Aorta (tissue), 5 donors: ENCODE results near the gene CIB4. TPM values are rescaled to one million over a fixed set of nuclear protein-coding genes. Genes with fewer than 3 reads are reported as not detected.
A peak's percentile ranks its signal among the peaks of the same experiment; 100 is the strongest.

Experiments
- ATAC-seq: fragments of 200-7000 bp; cut with Tn5 transposase; one replicate; pipeline ENCODE4 v1.9.1; 2022; ENCODE audit warnings: moderate library complexity; ENCODE audit not compliant: low FRiP score
- DNase-seq, 2 donors: peaks; one replicate each; pipeline ENCODE4 v3.0.0-alpha.2; 2020
- H3K27ac ChIP-seq, 2 donors: one replicate each; pipeline ENCODE4 v1.5.1; 2013; ENCODE audit warnings: low read length in 2 of 2, mild to moderate bottlenecking in 2 of 2, moderate library complexity in 2 of 2, control low read depth in 1 of 2, inconsistent platforms in 1 of 2, low read depth in 1 of 2
- H3K27me3 ChIP-seq, 2 donors: one replicate each; pipeline ENCODE4 v1.6.1; 2013; ENCODE audit warnings: control low read depth in 1 of 2, low read length in 1 of 2, mild to moderate bottlenecking in 1 of 2, moderate library complexity in 1 of 2; ENCODE audit not compliant: insufficient read depth in 2 of 2, control insufficient read depth in 1 of 2
- H3K36me3 ChIP-seq, 2 donors: one replicate each; pipeline ENCODE4 v1.6.1; 2013; ENCODE audit warnings: control low read depth in 1 of 2, low read length in 1 of 2, mild to moderate bottlenecking in 1 of 2; ENCODE audit not compliant: insufficient read depth in 2 of 2, control insufficient read depth in 1 of 2
- H3K4me1 ChIP-seq, 2 donors: one replicate each; pipeline ENCODE4 v1.6.1; 2013; ENCODE audit warnings: low read length in 2 of 2, control low read depth in 1 of 2, mild to moderate bottlenecking in 1 of 2, moderate library complexity in 1 of 2; ENCODE audit not compliant: insufficient read depth in 2 of 2, control insufficient read depth in 1 of 2
- H3K4me3 ChIP-seq, 2 donors: one replicate each; pipeline ENCODE4 v1.5.1; 2013; ENCODE audit warnings: low read length in 2 of 2, control low read depth in 1 of 2, mild to moderate bottlenecking in 1 of 2
- H3K9me3 ChIP-seq: one replicate; pipeline ENCODE4 v1.6.1; 2013; ENCODE audit warnings: mild to moderate bottlenecking, low read length; ENCODE audit not compliant: control insufficient read depth
- WGBS, 2 donors: extraction: QIAGEN DNeasy Blood & Tissue Kit; methylation state at CpG; one replicate each; pipeline ENCODE4 v1.1.7; 2013; 5-methylcytosine and 5-hydroxymethylcytosine counted together
- intact Hi-C, 2 donors: fragments of 100-400 bp; cut with DNase I; formaldehyde crosslinking; loops; one replicate each; pipeline versions ENCODE4 v1.14.2 to v1.15.0; 2022
- polyA plus RNA-seq, 2 donors: library from polyadenylated mRNA; stranded (reverse); fragments of 200-250 nt; gene quantifications; one replicate each; pipeline ENCODE4 v1.2.3, GENCODE V29; 2013
- total RNA-seq, 2 donors: library from RNA; stranded (reverse); fragmentation: NEBNext Ultra II Directional; extraction: Animal tissue kit (Norgen Biotek cat#: 25700); gene quantifications; one replicate each; pipeline ENCODE4 v1.2.1, GENCODE V29; 2021
- donor health status: healthy with polysubstance abuse.
- donor health status: Bipolar disorder and iron deficiency.
- donor health status: DM: no; HTN: no; CAD: no.
- donor health status: DM: no; HTN: no; CAD: no.
- donor health status: DM: yes; HTN: yes; CAD: no.

The CIB4 gene
- total and polyA plus RNA-seq, 4 donors: 0.60 TPM; not detected in 3

- Histone ChIP-seq H3K27ac (no peak overlapping the region), H3K27me3 (no peaks in the 10 kb centered on the region), H3K36me3 (no peaks in the 10 kb centered on the region), H3K4me3 (no peak overlapping the region), H3K9me3 (no peaks in the 10 kb centered on the region), H3K4me1 (no peaks in the 10 kb centered on the region)
- intact Hi-C loops: loop anchor here in 1 of 2 donors (5.0 kb wide), 1 partner anchor 75 kb away; no protein-coding TSS in a partner anchor
- DNase-seq: peak; percentile 79 to 90
- ATAC-seq: peak; percentile 62
- WGBS, 2 donors: 41 to 43% methylated on average over 24 of the region's 24 CpGs
Measured at GRCh38 chr2:26577442-26578112, 63.6 kb downstream of the CIB4 start.

GRCh38 chr2:26576565-26577441, 64.4 kb downstream of the CIB4 start:
- no peaks in the 10 kb centered on the region for H3K27me3 ChIP-seq
- no peaks in the 10 kb centered on the region for H3K36me3 ChIP-seq
- no peaks in the 10 kb centered on the region for H3K4me1 ChIP-seq
- no peak overlapping the region for H3K4me3 ChIP-seq
- DNase-seq (peak; percentile 33 to 60), ATAC-seq (no peak)
- no peaks in the 10 kb centered on the region for H3K9me3 ChIP-seq
- 84 to 85% methylated on average over 17 of the region's 17 CpGs for WGBS, 2 donors
- intact Hi-C loops: loop anchor here in 1 of 2 donors (5.0 kb wide), 1 partner anchor 75 kb away; no protein-coding TSS in a partner anchor
- H3K27ac ChIP-seq: no peak overlapping the region

GRCh38 chr2:26575836-26576564, 65.2 kb downstream of the CIB4 start:
- H3K4me1 ChIP-seq: no peaks in the 10 kb centered on the region

GRCh38 chr2:26574900-26575560, 66.1 kb downstream of the CIB4 start:
- Histone ChIP-seq H3K27me3 (no peaks in the 10 kb centered on the region), H3K4me1 (no peaks in the 10 kb centered on the region), H3K27ac (no peak overlapping the region), H3K36me3 (no peaks in the 10 kb centered on the region), H3K4me3 (no peak overlapping the region), H3K9me3 (no peaks in the 10 kb centered on the region)
- intact Hi-C loops: loop anchor here (5.0 kb wide), 1 partner anchor 73 kb away; no protein-coding TSS in a partner anchor
- ATAC-seq (no peak), DNase-seq (peak; percentile 21 to 43)
- WGBS, 2 donors: 85 to 89% methylated on average over 17 of the region's 17 CpGs

More at GRCh38 chr2:26575836-26576564, 65.2 kb downstream of the CIB4 start:
- 89 to 90% methylated on average over 17 of the region's 17 CpGs for WGBS, 2 donors
- DNase-seq (peak; percentile 27 to 53), ATAC-seq (no peak)
- H3K4me3 ChIP-seq: no peak overlapping the region
- no peaks in the 10 kb centered on the region for H3K9me3 ChIP-seq
- H3K27ac ChIP-seq: no peak overlapping the region
- no peaks in the 10 kb centered on the region for H3K27me3 ChIP-seq
- H3K36me3 ChIP-seq: no peaks in the 10 kb centered on the region
- intact Hi-C loops: loop anchor here in 1 of 2 donors (5.0 kb wide), 1 partner anchor 74 kb away; no protein-coding TSS in a partner anchor

- intact Hi-C loops: loop anchor here in 1 of 2 donors (5.0 kb wide), 1 partner anchor 72 kb away; no protein-coding TSS in a partner anchor
- WGBS, 2 donors: 92 to 94% methylated on average over 15 of the region's 15 CpGs
- no peak overlapping the region for H3K27ac ChIP-seq
- H3K36me3 ChIP-seq: no peaks in the 10 kb centered on the region
- DNase-seq (peak; percentile 12 to 56), ATAC-seq (no peak)
- H3K9me3 ChIP-seq: no peaks in the 10 kb centered on the region
- no peaks in the 10 kb centered on the region for H3K27me3 ChIP-seq
- H3K4me3 ChIP-seq: no peak overlapping the region
- H3K4me1 ChIP-seq: no peaks in the 10 kb centered on the region
Measured at GRCh38 chr2:26574066-26574899, 66.9 kb downstream of the CIB4 start.

- DNase-seq: peak; percentile 17 to 73
- intact Hi-C loops: loop anchor here in 1 of 2 donors (5.0 kb wide), 1 partner anchor 71 kb away; no protein-coding TSS in a partner anchor
Measured at GRCh38 chr2:26573241-26573925, 67.8 kb downstream of the CIB4 start.

DNA sequence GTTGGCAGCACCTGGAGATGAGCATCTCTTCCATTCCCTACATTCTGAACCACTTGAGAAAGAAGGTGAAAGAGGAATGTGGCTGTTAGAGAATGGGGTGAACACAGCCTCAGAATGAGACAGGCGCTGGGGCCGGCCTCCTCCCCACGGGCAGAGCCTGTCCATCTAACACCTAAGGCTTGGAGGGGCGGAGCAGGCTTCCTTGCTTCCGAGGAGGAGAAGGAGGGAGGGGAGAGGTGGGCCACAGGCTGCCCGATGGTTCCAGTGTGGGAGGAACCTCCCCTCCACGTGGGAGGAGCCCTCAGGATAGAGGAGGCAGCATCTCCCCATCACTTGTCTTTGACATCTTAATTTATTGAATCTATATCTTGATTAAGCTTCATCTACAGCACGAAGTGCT, 68.6 kb downstream of the CIB4 start:
- intact Hi-C loops: loop anchor here in 1 of 2 donors (5.0 kb wide), 1 partner anchor 70 kb away; no protein-coding TSS in a partner anchor
- Histone ChIP-seq H3K9me3 (no peaks in the 10 kb centered on the region), H3K36me3 (no peaks in the 10 kb centered on the region), H3K4me1 (no peaks in the 10 kb centered on the region), H3K27ac (no peak overlapping the region), H3K4me3 (no peak overlapping the region), H3K27me3 (no peaks in the 10 kb centered on the region)
- WGBS, 2 donors: 36 to 45% methylated on average over 8 of the region's 8 CpGs
- ATAC-seq (no peak), DNase-seq (peak; percentile 14 to 61)

More at GRCh38 chr2:26573241-26573925, 67.8 kb downstream of the CIB4 start:
- no peak overlapping the region for H3K27ac ChIP-seq
- no peak overlapping the region for H3K4me3 ChIP-seq
- no peaks in the 10 kb centered on the region for H3K9me3 ChIP-seq
- 87 to 93% methylated on average over 17 of the region's 17 CpGs for WGBS, 2 donors
- H3K27me3 ChIP-seq: no peaks in the 10 kb centered on the region
- H3K36me3 ChIP-seq: no peaks in the 10 kb centered on the region
- no peak for ATAC-seq
- H3K4me1 ChIP-seq: no peaks in the 10 kb centered on the region
